Left kidney (tissue), 2 donors: ENCODE data around the gene HABP2. TPM values are rescaled to one million over a fixed set of nuclear protein-coding genes. Genes with fewer than 3 reads are reported as not detected.

ENCODE experiments used
- DNase-seq: peaks from one replicate; pipeline ENCODE4 v3.0.0-alpha.2; 2013
- polyA plus RNA-seq: library from polyadenylated mRNA; unstranded; fragments of 120-200 nt; gene quantifications from one replicate; pipeline ENCODE4 v1.2.1, GENCODE V29; 2013; ENCODE audit not compliant: insufficient read length

HABP2 gene
- polyA plus RNA-seq, 1 donor: 0.52 TPM

DNA sequence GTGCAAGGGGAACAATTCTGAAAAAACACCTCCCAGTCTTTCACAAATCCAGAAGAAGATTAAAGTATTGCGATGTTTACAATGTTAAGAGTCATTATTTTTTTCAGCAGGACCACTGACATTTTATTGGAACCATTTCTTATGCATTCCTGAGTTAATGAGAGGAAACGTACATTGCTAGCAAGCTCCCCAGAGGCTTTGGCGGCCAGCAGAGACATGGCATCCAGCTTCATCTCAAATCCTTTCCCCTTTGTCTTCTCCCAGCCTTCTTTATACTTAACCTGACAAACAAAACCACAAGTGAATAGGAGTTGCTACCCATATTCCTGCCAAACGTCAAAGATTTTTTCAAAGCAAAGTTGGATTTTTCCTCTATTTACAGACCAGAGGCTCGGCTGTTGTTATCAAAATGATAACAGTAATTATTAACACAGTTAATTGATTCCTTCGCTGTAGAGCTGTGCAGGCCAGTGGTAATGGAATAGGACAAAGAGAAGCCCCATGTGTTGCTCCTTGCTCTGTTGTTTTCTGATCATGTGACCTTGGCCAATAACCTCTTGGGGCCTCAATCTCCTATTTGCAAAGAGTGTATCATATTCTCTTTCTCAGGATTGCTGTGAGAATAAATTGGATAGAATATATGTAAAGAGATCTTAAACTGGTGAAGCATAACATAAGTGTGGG lies 79.0 kb downstream of the HABP2 start:
- no peak for DNase-seq

Other genes with a start within 250 kb of the HABP2 start
- not detected for gene NRAP, start 111.0 kb downstream of the HABP2 start, polyA plus RNA-seq
- gene CASP7, start 126.9 kb downstream of the HABP2 start, polyA plus RNA-seq: 28.7 TPM
- 0.38 TPM for gene PLEKHS1, start 198.6 kb downstream of the HABP2 start, polyA plus RNA-seq